PC-9 (cell line): ENCODE results near the gene COL18A1.

Source experiments
- EZH2 ChIP-seq: fragments of 200-600 bp; sonication (generic); IDR thresholded peaks from 2 replicates; pipeline ENCODE4 v1.8.0; 2017; ENCODE audit warnings: antibody characterized with exemption, low read depth
- TF ChIP-seq, protein P1 (sequence below): fragments of 200-600 bp; sonication (generic); conservative IDR thresholded peaks from 2 replicates; pipeline ENCODE4 v1.6.1; 2017; ENCODE audit warnings: mixed run types, antibody characterized with exemption, mild to moderate bottlenecking, moderate library complexity

DNA sequence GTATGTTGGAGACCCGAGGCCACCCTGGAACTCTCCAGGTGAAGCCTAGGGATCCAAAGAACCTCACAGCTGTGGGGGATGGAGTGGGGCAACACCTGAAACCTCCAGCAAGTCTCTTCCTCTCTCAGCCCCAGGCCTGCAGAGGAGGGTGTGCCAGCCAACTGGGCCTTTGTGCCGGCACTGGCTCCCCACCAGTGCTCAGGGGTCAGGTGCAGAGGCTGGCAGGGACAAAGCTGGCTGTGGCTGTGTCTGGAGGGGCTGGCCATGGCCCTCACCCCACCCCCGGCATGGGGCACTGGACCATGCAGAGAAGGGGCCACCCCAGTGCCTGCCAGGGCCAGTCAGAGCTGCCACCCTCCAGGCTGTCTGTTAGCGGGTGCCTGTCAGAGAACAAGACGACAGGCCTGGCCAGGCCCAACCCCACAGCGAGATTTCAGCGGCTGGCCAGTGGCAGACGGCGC, 3.9 kb downstream of the COL18A1 start:
- TF ChIP-seq, protein P1, sequence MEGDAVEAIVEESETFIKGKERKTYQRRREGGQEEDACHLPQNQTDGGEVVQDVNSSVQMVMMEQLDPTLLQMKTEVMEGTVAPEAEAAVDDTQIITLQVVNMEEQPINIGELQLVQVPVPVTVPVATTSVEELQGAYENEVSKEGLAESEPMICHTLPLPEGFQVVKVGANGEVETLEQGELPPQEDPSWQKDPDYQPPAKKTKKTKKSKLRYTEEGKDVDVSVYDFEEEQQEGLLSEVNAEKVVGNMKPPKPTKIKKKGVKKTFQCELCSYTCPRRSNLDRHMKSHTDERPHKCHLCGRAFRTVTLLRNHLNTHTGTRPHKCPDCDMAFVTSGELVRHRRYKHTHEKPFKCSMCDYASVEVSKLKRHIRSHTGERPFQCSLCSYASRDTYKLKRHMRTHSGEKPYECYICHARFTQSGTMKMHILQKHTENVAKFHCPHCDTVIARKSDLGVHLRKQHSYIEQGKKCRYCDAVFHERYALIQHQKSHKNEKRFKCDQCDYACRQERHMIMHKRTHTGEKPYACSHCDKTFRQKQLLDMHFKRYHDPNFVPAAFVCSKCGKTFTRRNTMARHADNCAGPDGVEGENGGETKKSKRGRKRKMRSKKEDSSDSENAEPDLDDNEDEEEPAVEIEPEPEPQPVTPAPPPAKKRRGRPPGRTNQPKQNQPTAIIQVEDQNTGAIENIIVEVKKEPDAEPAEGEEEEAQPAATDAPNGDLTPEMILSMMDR: no peak
- no peak for TF ChIP-seq EZH2
